CD8-positive, alpha-beta memory T cell (primary cell): ENCODE measurements around the gene OTUD1. TPM values are rescaled to one million over a fixed set of nuclear protein-coding genes. Genes with fewer than 3 reads are reported as not detected.
A peak's percentile ranks its signal among the peaks of the same experiment; 100 is the strongest.

ENCODE experiments used
- CTCF ChIA-PET: fragments of 350-600 bp; sonication (Branson Sonifier 250); formaldehyde crosslinking; loops from one replicate; lab custom pipeline; 2021; ENCODE audit warnings: antibody characterized with exemption; lab: Charles Lee
- POLR2A ChIA-PET: fragments of 350-600 bp; sonication (Branson Sonifier 250); formaldehyde crosslinking; loops from one replicate; lab custom pipeline; 2021; ENCODE audit warnings: antibody characterized with exemption; lab: Charles Lee
- DNase-seq, 5 donors: peaks; one replicate each; pipeline versions ENCODE4 v3.0.0 to v3.0.0-alpha.2; 2020 to 2022; ENCODE audit warnings: mixed read lengths in 1 of 5
- H3K27ac ChIP-seq: one replicate; pipeline ENCODE4 v1.7.0; 2013; ENCODE audit warnings: low read depth, mild to moderate bottlenecking, low read length, moderate library complexity
- H3K27me3 ChIP-seq: 2 replicates; pipeline ENCODE4 v1.7.0; 2013; ENCODE audit warnings: low read length, mild to moderate bottlenecking; ENCODE audit not compliant: insufficient read depth, poor library complexity, severe bottlenecking
- H3K36me3 ChIP-seq: 2 replicates; pipeline ENCODE4 v1.7.0; 2013; ENCODE audit warnings: mild to moderate bottlenecking, low read length, moderate library complexity; ENCODE audit not compliant: insufficient read depth
- H3K4me1 ChIP-seq: 2 replicates; pipeline ENCODE4 v1.7.0; 2013; ENCODE audit warnings: mild to moderate bottlenecking, low read length, moderate library complexity; ENCODE audit not compliant: insufficient read depth
- H3K4me3 ChIP-seq: 2 replicates; pipeline ENCODE4 v1.7.0; 2013; ENCODE audit warnings: mild to moderate bottlenecking, low read length
- H3K9me3 ChIP-seq: 2 replicates; pipeline ENCODE4 v1.7.0; 2013; ENCODE audit warnings: mild to moderate bottlenecking, low read length
- H3K27ac Mint-ChIP-seq, 8 donors: one replicate each; pipeline ENCODE4 v1.8.0; 2020 to 2021; ENCODE audit warnings: mixed read lengths in 8 of 8, mild to moderate bottlenecking in 6 of 8, inconsistent platforms in 3 of 8, moderate library complexity in 3 of 8
- H3K27me3 Mint-ChIP-seq, 2 donors: one replicate each; pipeline ENCODE4 v1.8.0; 2020 to 2021; ENCODE audit warnings: mixed read lengths in 2 of 2, mild to moderate bottlenecking in 1 of 2, moderate library complexity in 1 of 2
- H3K36me3 Mint-ChIP-seq, 3 donors: one replicate each; pipeline ENCODE4 v1.8.0; 2020 to 2021; ENCODE audit warnings: mixed read lengths in 3 of 3, inconsistent platforms in 1 of 3, mild to moderate bottlenecking in 1 of 3
- H3K4me1 Mint-ChIP-seq, 3 donors: one replicate each; pipeline ENCODE4 v1.8.0; 2020 to 2021; ENCODE audit warnings: mixed read lengths in 3 of 3, inconsistent platforms in 1 of 3, mild to moderate bottlenecking in 1 of 3
- H3K4me3 Mint-ChIP-seq, 7 donors: one replicate each; pipeline ENCODE4 v1.8.0; 2020 to 2021; ENCODE audit warnings: mixed read lengths in 7 of 7, mild to moderate bottlenecking in 6 of 7, moderate library complexity in 4 of 7, inconsistent platforms in 2 of 7
- H3K9me3 Mint-ChIP-seq, 5 donors: one replicate each; pipeline ENCODE4 v1.8.0; 2020 to 2022; ENCODE audit warnings: mixed read lengths in 5 of 5, mild to moderate bottlenecking in 3 of 5, moderate library complexity in 2 of 5, inconsistent platforms in 1 of 5
- polyA plus RNA-seq: library from polyadenylated mRNA; unstranded; fragments of 300-500 nt; fragmentation: Illumina TruSeq; gene quantifications from one replicate; pipeline ENCODE4 v1.2.3, GENCODE V29; 2021
- total RNA-seq, 2 experiments: library from RNA; stranded (reverse); gene quantifications; one replicate each; pipeline ENCODE4 v1.2.3, GENCODE V29; 2021

OTUD1 gene
- total and polyA plus RNA-seq, 3 experiments from 2014 or later: 6.6 to 17.2 (median 6.9) TPM

DNA sequence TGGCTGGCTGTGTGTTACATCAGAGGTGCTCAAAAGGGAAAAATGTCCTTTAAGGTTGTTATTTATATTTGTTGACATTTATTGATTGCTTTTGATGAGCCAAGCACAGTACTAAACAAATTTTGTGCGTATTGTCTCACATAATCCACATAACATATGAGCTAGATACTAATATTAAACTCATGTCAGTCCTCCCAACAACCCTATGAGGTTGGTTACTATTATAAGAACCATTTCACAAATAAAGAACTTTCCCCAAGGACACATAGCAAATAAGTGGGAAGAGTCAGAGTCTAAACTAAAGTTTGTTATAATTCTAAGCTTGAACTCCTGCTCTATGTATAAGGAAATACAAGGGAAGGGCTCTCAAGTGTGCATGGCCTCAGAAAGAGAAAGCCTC is 35.6 kb upstream of the OTUD1 start:
- no peak for DNase-seq
- Histone ChIP-seq H3K36me3 (no peaks in the 10 kb centered on the region), H3K9me3 (no peaks in the 10 kb centered on the region), H3K27me3 (no peaks in the 10 kb centered on the region), H3K4me1 (no peaks in the 10 kb centered on the region), H3K27ac (no peak overlapping the region), H3K4me3 (no peak overlapping the region)
- ChIA-PET CTCF (no interaction called here), POLR2A (no interaction called here)
- no peak overlapping the region for H3K4me3 Mint-ChIP-seq
- no peaks in the 10 kb centered on the region for H3K36me3 Mint-ChIP-seq
- H3K27ac Mint-ChIP-seq: no peak overlapping the region
- no peaks in the 10 kb centered on the region for H3K27me3 Mint-ChIP-seq
- H3K4me1 Mint-ChIP-seq: no peaks in the 10 kb centered on the region
- no peaks in the 10 kb centered on the region for H3K9me3 Mint-ChIP-seq

DNA sequence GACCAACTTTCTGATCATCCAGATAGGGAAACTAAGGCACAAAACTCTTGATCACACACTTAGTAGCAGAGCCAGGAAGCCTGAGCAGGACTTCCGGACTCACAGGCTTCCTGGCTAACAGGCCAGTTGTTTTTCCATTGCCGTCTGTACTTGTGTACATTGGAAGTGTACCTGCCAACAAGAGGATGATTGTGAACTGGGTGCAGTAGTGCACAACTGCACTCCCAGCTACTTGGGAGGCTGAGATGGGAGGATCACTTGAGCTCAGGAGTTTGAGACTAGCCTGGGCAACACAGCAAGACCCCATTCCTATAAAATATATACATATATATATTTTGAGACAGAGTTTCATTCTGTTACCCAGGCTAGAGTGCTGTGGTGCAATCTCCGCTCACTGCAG is 35.2 kb upstream of the OTUD1 start:
- Histone ChIP-seq H3K4me3 (no peak overlapping the region), H3K27me3 (no peaks in the 10 kb centered on the region), H3K4me1 (no peaks in the 10 kb centered on the region), H3K27ac (no peak overlapping the region), H3K36me3 (no peaks in the 10 kb centered on the region), H3K9me3 (no peaks in the 10 kb centered on the region)
- CTCF ChIA-PET: no interaction called here
- Mint-ChIP-seq H3K27me3 (no peaks in the 10 kb centered on the region), H3K36me3 (no peaks in the 10 kb centered on the region), H3K4me1 (no peaks in the 10 kb centered on the region), H3K4me3 (no peak overlapping the region), H3K27ac (no peak overlapping the region), H3K9me3 (no peaks in the 10 kb centered on the region)
- no peak for DNase-seq
- POLR2A ChIA-PET: no interaction called here

GRCh38 chr10:23404461-23404980 is 34.4 kb upstream of the OTUD1 start:
- H3K4me1 ChIP-seq: no peaks in the 10 kb centered on the region
- ChIA-PET CTCF (no interaction called here), POLR2A (no interaction called here)
- H3K9me3 ChIP-seq: no peaks in the 10 kb centered on the region
- H3K4me3 ChIP-seq: no peak overlapping the region
- no peaks in the 10 kb centered on the region for H3K27me3 ChIP-seq
- H3K4me3 Mint-ChIP-seq: no peak overlapping the region
- no peak for DNase-seq
- no peaks in the 10 kb centered on the region for H3K9me3 Mint-ChIP-seq
- H3K27ac Mint-ChIP-seq: no peak overlapping the region
- H3K27me3 Mint-ChIP-seq: no peaks in the 10 kb centered on the region
- no peak overlapping the region for H3K27ac ChIP-seq
- no peaks in the 10 kb centered on the region for H3K36me3 ChIP-seq
- no peaks in the 10 kb centered on the region for H3K36me3 Mint-ChIP-seq
- H3K4me1 Mint-ChIP-seq: no peaks in the 10 kb centered on the region

DNA sequence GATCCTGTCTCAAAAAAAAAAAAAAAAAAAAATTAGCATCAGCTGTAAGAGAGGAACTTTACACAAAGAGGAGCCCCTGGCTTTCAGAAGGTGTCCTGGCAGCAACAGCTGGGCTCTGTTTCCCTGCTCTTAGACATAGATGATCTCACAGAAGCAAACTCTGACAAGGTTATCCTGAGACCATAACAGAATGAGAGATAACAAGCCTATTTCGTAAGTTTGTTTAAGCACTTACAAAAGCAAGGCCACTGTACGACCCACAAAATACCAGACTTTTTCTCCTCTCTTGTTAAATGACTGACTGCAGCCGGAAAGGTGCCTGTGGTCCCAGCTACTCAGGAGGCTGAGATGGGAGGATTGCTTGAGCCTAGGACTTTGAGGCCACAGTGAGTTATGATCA is 33.3 kb upstream of the OTUD1 start:
- no peaks in the 10 kb centered on the region for H3K4me1 Mint-ChIP-seq
- no peaks in the 10 kb centered on the region for H3K36me3 Mint-ChIP-seq
- Histone ChIP-seq H3K27me3 (no peaks in the 10 kb centered on the region), H3K4me1 (no peaks in the 10 kb centered on the region), H3K4me3 (no peak overlapping the region), H3K9me3 (no peaks in the 10 kb centered on the region), H3K36me3 (no peaks in the 10 kb centered on the region), H3K27ac (no peak overlapping the region)
- no peak overlapping the region for H3K27ac Mint-ChIP-seq
- CTCF ChIA-PET: no interaction called here
- H3K9me3 Mint-ChIP-seq: no peaks in the 10 kb centered on the region
- no peak for DNase-seq
- no peaks in the 10 kb centered on the region for H3K27me3 Mint-ChIP-seq
- POLR2A ChIA-PET: no interaction called here
- H3K4me3 Mint-ChIP-seq: no peak overlapping the region

DNA sequence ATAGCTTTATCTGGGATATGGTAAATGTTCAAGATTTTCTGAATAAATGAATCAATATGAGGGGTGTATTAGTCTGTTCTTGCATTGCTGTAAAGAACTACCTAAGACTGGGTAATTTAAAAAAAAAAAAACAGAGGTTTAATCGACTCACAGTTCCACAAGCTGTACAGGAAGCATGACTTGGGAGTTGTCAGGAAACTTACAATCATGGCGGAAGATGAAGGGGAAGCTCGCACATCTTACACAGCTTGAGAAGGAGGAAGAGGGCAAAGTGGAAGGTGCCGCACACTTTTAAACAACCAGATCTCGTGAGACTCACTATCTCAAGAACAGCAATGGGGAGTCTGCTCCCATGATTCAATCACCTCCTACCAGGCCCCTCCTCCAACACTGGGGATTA is 32.5 kb upstream of the OTUD1 start:
- Histone ChIP-seq H3K9me3 (no peaks in the 10 kb centered on the region), H3K27ac (no peak overlapping the region), H3K36me3 (no peaks in the 10 kb centered on the region), H3K4me3 (no peak overlapping the region), H3K27me3 (no peaks in the 10 kb centered on the region), H3K4me1 (no peaks in the 10 kb centered on the region)
- Mint-ChIP-seq H3K36me3 (no peaks in the 10 kb centered on the region), H3K27me3 (peaks cover 0 to 3% of the 10 kb centered on the region in 2 donors), H3K4me1 (no peaks in the 10 kb centered on the region), H3K4me3 (no peak overlapping the region), H3K27ac (peak overlapping the region in 1 of 8 donors; percentile 16), H3K9me3 (no peaks in the 10 kb centered on the region)
- POLR2A ChIA-PET: no interaction called here
- DNase-seq: no peak
- CTCF ChIA-PET: no interaction called here

DNA sequence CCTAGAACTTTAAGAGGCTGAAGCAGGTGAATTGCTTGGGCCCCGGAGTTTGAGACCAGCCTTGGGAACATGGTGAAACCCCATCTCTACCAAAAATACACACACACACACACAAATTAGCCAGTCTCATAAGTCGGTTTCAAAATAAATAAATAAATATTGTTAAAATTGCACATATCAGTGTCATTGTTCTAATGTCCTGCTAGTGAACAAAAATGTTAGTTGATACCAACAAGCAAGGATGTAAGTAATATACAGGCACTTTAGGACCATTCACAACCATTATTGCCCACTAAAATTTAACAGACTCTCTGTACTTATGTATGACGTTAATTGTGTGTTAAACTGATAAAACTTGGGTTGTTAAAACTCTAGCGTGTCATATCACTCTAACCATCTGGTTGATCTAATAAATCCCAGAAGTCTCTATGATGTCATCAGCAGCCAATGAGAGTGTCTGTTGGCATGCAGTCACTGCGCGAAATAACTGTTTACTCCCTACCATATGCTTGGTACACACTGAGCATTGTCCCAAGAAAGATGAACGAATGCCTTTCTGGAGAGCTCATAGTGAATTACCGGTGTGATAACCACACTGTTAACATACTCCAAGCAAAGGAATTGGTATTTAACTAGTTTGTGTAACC is 30.4 kb upstream of the OTUD1 start:
- CTCF ChIA-PET: no interaction called here
- POLR2A ChIA-PET: no interaction called here
- H3K27me3 ChIP-seq: no peaks in the 10 kb centered on the region
- Mint-ChIP-seq H3K9me3 (peaks cover 0 to 1% (median 0%) of the 10 kb centered on the region in 5 donors), H3K4me3 (no peak overlapping the region), H3K36me3 (no peaks in the 10 kb centered on the region), H3K4me1 (peaks cover 0 to 5% (median 0%) of the 10 kb centered on the region in 3 donors), H3K27ac (no peak overlapping the region), H3K27me3 (peaks cover 5 to 14% of the 10 kb centered on the region in 2 donors)
- H3K27ac ChIP-seq: no peak overlapping the region
- H3K36me3 ChIP-seq: no peaks in the 10 kb centered on the region
- no peaks in the 10 kb centered on the region for H3K9me3 ChIP-seq
- no peaks in the 10 kb centered on the region for H3K4me1 ChIP-seq
- H3K4me3 ChIP-seq: no peak overlapping the region
- no peak for DNase-seq

DNA sequence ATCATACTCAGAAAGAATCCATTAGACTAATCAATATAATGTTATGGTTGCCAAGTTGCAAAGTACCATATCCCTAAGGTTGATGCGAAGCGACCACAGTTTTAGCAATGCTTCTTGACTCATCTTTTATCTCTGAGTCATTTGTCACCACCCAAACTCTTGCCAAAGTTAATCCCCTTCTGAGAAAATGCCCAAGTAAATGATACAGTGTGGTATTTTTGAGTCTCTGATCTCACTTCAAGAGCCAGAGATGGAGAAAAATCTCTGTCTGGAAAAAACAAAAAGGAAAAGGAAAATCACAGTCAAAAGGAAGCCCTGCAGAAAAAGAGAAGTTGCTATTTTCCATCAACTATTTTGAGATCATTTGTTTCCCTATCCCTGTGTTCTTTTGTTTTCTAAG is 26.7 kb upstream of the OTUD1 start:
- H3K4me3 ChIP-seq: no peak overlapping the region
- no peak overlapping the region for H3K27ac ChIP-seq
- DNase-seq: no peak
- H3K9me3 Mint-ChIP-seq: peaks cover 0 to 1% (median 0%) of the 10 kb centered on the region in 5 donors
- no peaks in the 10 kb centered on the region for H3K36me3 Mint-ChIP-seq
- no peaks in the 10 kb centered on the region for H3K27me3 ChIP-seq
- ChIA-PET CTCF (no interaction called here), POLR2A (no interaction called here)
- peak overlapping the region in 1 of 8 donors; percentile 2 for H3K27ac Mint-ChIP-seq
- H3K36me3 ChIP-seq: no peaks in the 10 kb centered on the region
- H3K27me3 Mint-ChIP-seq: peaks cover 5 to 22% of the 10 kb centered on the region in 2 donors
- no peaks in the 10 kb centered on the region for H3K4me1 ChIP-seq
- no peaks in the 10 kb centered on the region for H3K9me3 ChIP-seq
- peaks cover 0 to 5% (median 0%) of the 10 kb centered on the region in 3 donors for H3K4me1 Mint-ChIP-seq
- no peak overlapping the region for H3K4me3 Mint-ChIP-seq

GRCh38 chr10:23413629-23414089 is 25.2 kb upstream of the OTUD1 start:
- ChIA-PET POLR2A (no interaction called here), CTCF (no interaction called here)
- Histone ChIP-seq H3K36me3 (no peaks in the 10 kb centered on the region), H3K9me3 (no peaks in the 10 kb centered on the region), H3K27me3 (no peaks in the 10 kb centered on the region), H3K4me3 (no peak overlapping the region), H3K4me1 (no peaks in the 10 kb centered on the region), H3K27ac (no peak overlapping the region)
- H3K27ac Mint-ChIP-seq: no peak overlapping the region
- H3K36me3 Mint-ChIP-seq: no peaks in the 10 kb centered on the region
- H3K4me3 Mint-ChIP-seq: no peak overlapping the region
- H3K9me3 Mint-ChIP-seq: peaks cover 0 to 1% (median 0%) of the 10 kb centered on the region in 5 donors
- peaks cover 0 to 5% (median 0%) of the 10 kb centered on the region in 3 donors for H3K4me1 Mint-ChIP-seq
- DNase-seq: no peak
- H3K27me3 Mint-ChIP-seq: peaks cover 5 to 22% of the 10 kb centered on the region in 2 donors
